Measurements from ENCODE around the gene HOXC10. TPM values are rescaled to one million over a fixed set of nuclear protein-coding genes. Genes with fewer than 3 reads are reported as not detected.
A peak's percentile ranks its signal among the peaks of the same experiment; 100 is the strongest.

Gene HOXC10
- total and polyA plus RNA-seq, 7 donors, result not detected

GRCh38 chr12:54033106-54033979 lies 48.4 kb downstream of the HOXC10 start:
- Histone ChIP-seq H3K36me3 (no peaks in the 10 kb centered on the region), H3K27me3 (peaks cover 50 to 100% (median 96%) of the 10 kb centered on the region in 3 donors), H3K4me3 (peak overlapping the region; percentile 7 to 49 (median 32)), H3K4me1 (peaks cover 0 to 40% (median 34%) of the 10 kb centered on the region in 4 donors), H3K27ac (peak overlapping the region in 3 of 4 donors; percentile 33 to 65 (median 44)), H3K9me3 (no peaks in the 10 kb centered on the region)
- 3 to 4% methylated on average over 61 of the region's 61 CpGs for WGBS, 2 donors
- DNase-seq, result no peak
- intact Hi-C loops (cut with DNase I), result loop anchor here (5.0 kb wide), 1 partner anchor 94 kb away; no protein-coding TSS in a partner anchor
- no peak for TF ChIP-seq POLR2A (IDR thresholded peaks at IDR 0.05)

GRCh38 chr12:54033980-54034784 lies 49.2 kb downstream of the HOXC10 start:
- intact Hi-C loops (cut with DNase I), result loop anchor here (5.0 kb wide), 1 partner anchor 93 kb away; no protein-coding TSS in a partner anchor
- no peak for DNase-seq
- H3K27ac ChIP-seq, result peak overlapping the region in 2 of 4 donors; percentile 33 to 65

GRCh38 chr12:54034785-54035310 lies 49.9 kb downstream of the HOXC10 start:
- no peak for TF ChIP-seq CTCF (IDR thresholded peaks at IDR 0.05)
- TF ChIP-seq POLR2A (IDR thresholded peaks at IDR 0.05), result no peak
- TF ChIP-seq POLR2AphosphoS5 (IDR thresholded peaks at IDR 0.05), result no peak
- TF ChIP-seq EP300 (IDR thresholded peaks at IDR 0.05), result no peak
- peaks cover 39 to 100% (median 94%) of the 10 kb centered on the region in 3 donors for H3K27me3 ChIP-seq
- peaks cover 0 to 29% (median 25%) of the 10 kb centered on the region in 4 donors for H3K4me1 ChIP-seq
- DNase-seq, result no peak
- no peak overlapping the region for H3K27ac ChIP-seq
- no peak overlapping the region for H3K4me3 ChIP-seq
- no peaks in the 10 kb centered on the region for H3K36me3 ChIP-seq
- H3K9me3 ChIP-seq, result no peaks in the 10 kb centered on the region
- 38 to 42% methylated on average over 22 of the region's 22 CpGs for WGBS, 2 donors
- intact Hi-C loops (cut with DNase I), result loop anchor here (5.0 kb wide), 1 partner anchor 92 kb away; no protein-coding TSS in a partner anchor

More at GRCh38 chr12:54033980-54034784, 49.2 kb downstream of the HOXC10 start:
- Histone ChIP-seq H3K27me3 (peaks cover 44 to 100% (median 96%) of the 10 kb centered on the region in 3 donors), H3K9me3 (no peaks in the 10 kb centered on the region), H3K36me3 (no peaks in the 10 kb centered on the region), H3K4me3 (peak overlapping the region; percentile 7 to 49 (median 32)), H3K4me1 (peaks cover 0 to 34% (median 30%) of the 10 kb centered on the region in 4 donors)
- WGBS, 2 donors, result 8 to 22% methylated on average over 57 of the region's 57 CpGs
- TF ChIP-seq POLR2A (IDR thresholded peaks at IDR 0.05) (no peak), CTCF (IDR thresholded peaks at IDR 0.05) (no peak), POLR2AphosphoS5 (IDR thresholded peaks at IDR 0.05) (no peak), EP300 (IDR thresholded peaks at IDR 0.05) (no peak)

- peaks cover 0 to 29% (median 25%) of the 10 kb centered on the region in 4 donors for H3K4me1 ChIP-seq
- H3K9me3 ChIP-seq, result no peaks in the 10 kb centered on the region
- no peak overlapping the region for H3K4me3 ChIP-seq
- no peaks in the 10 kb centered on the region for H3K36me3 ChIP-seq
- TF ChIP-seq EP300 (IDR thresholded peaks at IDR 0.05) (no peak), POLR2AphosphoS5 (IDR thresholded peaks at IDR 0.05) (no peak), CTCF (IDR thresholded peaks at IDR 0.05) (no peak), POLR2A (IDR thresholded peaks at IDR 0.05) (no peak)
- no peak for DNase-seq
- H3K27me3 ChIP-seq, result peaks cover 32 to 100% (median 94%) of the 10 kb centered on the region in 3 donors
- intact Hi-C loops (cut with DNase I), result no loop called here
- WGBS, 2 donors, result 49 to 74% methylated on average over 6 of the region's 6 CpGs
- H3K27ac ChIP-seq, result no peak overlapping the region
These were observed 50.8 kb downstream of the HOXC10 start for GRCh38 chr12:54035568-54036264.
